GM23338 (cell line): ENCODE measurements around the gene LHX8. TPM values are rescaled to one million over a fixed set of nuclear protein-coding genes. Genes with fewer than 3 reads are reported as not detected.

Source experiments
- ATAC-seq: fragments of 200-7000 bp; cut with Tn5 transposase; 3 replicates; pipeline ENCODE4 v1.9.1; 2020
- DNase-seq: peaks from one replicate; pipeline ENCODE4 v3.0.0-alpha.2; 2015; ENCODE audit warnings: low spot score
- H2AFZ ChIP-seq: fragments of 200-600 bp; sonication (generic); 2 replicates; pipeline ENCODE4 v1.8.0; 2016; ENCODE audit warnings: antibody characterized with exemption, mild to moderate bottlenecking, moderate library complexity
- H3F3A ChIP-seq: fragments of 200-600 bp; sonication (generic); replicated peaks from 2 replicates; pipeline ENCODE4 v1.8.0; 2017; ENCODE audit warnings: antibody characterized with exemption, mixed run types, low read depth
- H3K27ac ChIP-seq: fragments of 200-600 bp; sonication (generic); 2 replicates; pipeline ENCODE4 v1.6.1; 2016; ENCODE audit warnings: low read depth
- H3K27me3 ChIP-seq: fragments of 200-600 bp; sonication (generic); 2 replicates; pipeline ENCODE4 v1.8.0; 2016; ENCODE audit warnings: mild to moderate bottlenecking, mixed run types, moderate library complexity; ENCODE audit not compliant: insufficient read depth
- H3K36me3 ChIP-seq: fragments of 200-600 bp; sonication (generic); 2 replicates; pipeline ENCODE4 v1.8.0; 2016; ENCODE audit warnings: mild to moderate bottlenecking; ENCODE audit not compliant: insufficient read depth
- H3K4me1 ChIP-seq: fragments of 200-600 bp; sonication (generic); 2 replicates; pipeline ENCODE4 v1.8.0; 2016; ENCODE audit warnings: mild to moderate bottlenecking, moderate library complexity; ENCODE audit not compliant: insufficient read depth
- H3K4me2 ChIP-seq: fragments of 200-600 bp; sonication (generic); 2 replicates; pipeline ENCODE4 v1.7.1; 2017; ENCODE audit warnings: mixed run types
- H3K4me3 ChIP-seq: fragments of 200-600 bp; sonication (generic); 2 replicates; pipeline ENCODE4 v1.6.1; 2016; ENCODE audit warnings: mixed run types
- H3K79me2 ChIP-seq: fragments of 200-600 bp; sonication (generic); replicated peaks from 2 replicates; pipeline ENCODE4 v1.8.0; 2017; ENCODE audit warnings: mild to moderate bottlenecking; ENCODE audit not compliant: insufficient read depth
- H3K9me2 ChIP-seq: fragments of 200-600 bp; sonication (generic); 2 replicates; pipeline ENCODE4 v1.8.0; 2017; ENCODE audit not compliant: insufficient read depth
- H4K20me1 ChIP-seq: fragments of 200-600 bp; sonication (generic); replicated peaks from 2 replicates; pipeline ENCODE4 v1.8.0; 2017; ENCODE audit warnings: mild to moderate bottlenecking; ENCODE audit not compliant: insufficient read depth
- H3K27ac Mint-ChIP-seq: 2 replicates; pipeline ENCODE4 v1.8.0; 2020; ENCODE audit warnings: inconsistent platforms, mild to moderate bottlenecking, moderate library complexity, mixed read lengths
- H3K27me3 Mint-ChIP-seq: 3 replicates; pipeline ENCODE4 v1.8.0; 2022; ENCODE audit warnings: low read depth, mild to moderate bottlenecking, moderate library complexity, mixed read lengths, inconsistent platforms; ENCODE audit not compliant: insufficient read depth, poor library complexity
- H3K36me3 Mint-ChIP-seq: 3 replicates; pipeline ENCODE4 v1.8.0; 2021; ENCODE audit warnings: low read depth, mild to moderate bottlenecking, inconsistent platforms, moderate library complexity, mixed read lengths
- H3K4me1 Mint-ChIP-seq: 3 replicates; pipeline ENCODE4 v1.8.0; 2020; ENCODE audit warnings: mild to moderate bottlenecking, inconsistent platforms, mixed read lengths
- H3K4me3 Mint-ChIP-seq: 3 replicates; pipeline ENCODE4 v1.8.0; 2021; ENCODE audit warnings: moderate library complexity, mild to moderate bottlenecking, inconsistent platforms, mixed read lengths
- H3K9me3 Mint-ChIP-seq: 3 replicates; pipeline ENCODE4 v1.8.0; 2020; ENCODE audit warnings: moderate library complexity, mild to moderate bottlenecking, inconsistent platforms, mixed read lengths
- CTCF ChIP-seq, 2 experiments: fragments of 200-600 bp in 1 of 2; sonication (generic) in 1 of 2; conservative IDR thresholded peaks; 2 replicates each; pipeline versions ENCODE4 v1.5.1 to v1.6.1; 2016 to 2017; ENCODE audit warnings: antibody characterized with exemption in 2 of 2, low read depth in 2 of 2, mild to moderate bottlenecking in 2 of 2, moderate library complexity in 1 of 2
- ZNF462 ChIP-seq: fragments of 250-450 bp; sonication (Bioruptor Pico); IDR thresholded peaks from 2 replicates; pipeline ENCODE4 v1.5.0; 2020; ENCODE audit warnings: mild to moderate bottlenecking, moderate library complexity
- polyA plus RNA-seq: library from polyadenylated mRNA; unstranded; fragments of >200 nt; fragmentation: Nextera tagmentation; extraction: Ambion mirVana; gene quantifications from 2 replicates; pipeline ENCODE4 v1.2.1, GENCODE V29; 2016
- total RNA-seq: library from RNA; depleted of rRNA; stranded (reverse); fragments of >200 nt; shearing (Covaris generic); gene quantifications from 2 replicates; pipeline ENCODE4 v1.2.3, GENCODE V29; 2014

Gene LHX8
- total and polyA plus RNA-seq, 2 experiments from 2014 or later, result 0.68 to 0.73 TPM

GRCh38 chr1:75124510-75124909, 9.7 kb upstream of the LHX8 start:
- no peaks in the 10 kb centered on the region for H3K36me3 Mint-ChIP-seq

More at GRCh38 chr1:75124510-75124909, 9.7 kb upstream of the LHX8 start:
- no peak overlapping the region for H3K4me3 ChIP-seq
- peaks cover 7% of the 10 kb centered on the region; the same call in 1 of the 2 replicates for H3F3A ChIP-seq
- peak; percentile 26 to 66 for TF ChIP-seq CTCF (conservative IDR thresholded peaks at IDR 0.05; ENCODE audit: low read depth in 2 of 2)
- no peak for TF ChIP-seq ZNF462 (CRISPR knock-in tag)
- H3K9me3 Mint-ChIP-seq, result 0 out of 3 replicates have a peak, but pooled peaks cover 2% of the 10 kb centered on the region
- H3K27me3 Mint-ChIP-seq, result peaks cover 32% of the 10 kb centered on the region
- H3K27me3 ChIP-seq, result peaks cover 37% of the 10 kb centered on the region
- H3K36me3 ChIP-seq, result no peaks in the 10 kb centered on the region
- H3K4me2 ChIP-seq, result no peak overlapping the region
- H3K4me1 Mint-ChIP-seq, result peaks cover 19% of the 10 kb centered on the region
- H3K9me2 ChIP-seq, result no peaks in the 10 kb centered on the region; the same call in 1 of the 2 replicates
- H2AFZ ChIP-seq, result peak overlapping the region; percentile 61; the same call in 1 of the 2 replicates
- peaks cover 18% of the 10 kb centered on the region; the same call in 1 of the 2 replicates for H3K4me1 ChIP-seq
- no peak overlapping the region for H3K27ac Mint-ChIP-seq
- ATAC-seq (peak; percentile 87), DNase-seq (peak; percentile 64)
- no peak overlapping the region for H3K4me3 Mint-ChIP-seq
- H4K20me1 ChIP-seq, result no peaks in the 10 kb centered on the region
- H3K79me2 ChIP-seq, result no peaks in the 10 kb centered on the region
- H3K27ac ChIP-seq, result no peak overlapping the region
